OCI-M2 (cell line): ENCODE data around the gene ACVR1.

ENCODE experiments used
- DNase-seq: peaks from one replicate; lab custom pipeline; 2025; ENCODE audit not compliant: unreplicated experiment; lab: John Stamatoyannopoulos, UW

Gene ACVR1

GRCh38 chr2:157800838-157801495 lies 75.2 kb downstream of the ACVR1 start:
- no peak for DNase-seq

- no peak for DNase-seq
These were observed 83.0 kb downstream of the ACVR1 start for GRCh38 chr2:157793053-157793612.

- DNase-seq: no peak
These were observed 83.6 kb downstream of the ACVR1 start for GRCh38 chr2:157792335-157793052.

GRCh38 chr2:157790780-157791179 lies 85.3 kb downstream of the ACVR1 start:
- DNase-seq: no peak

- no peak for DNase-seq
These were observed 86.1 kb downstream of the ACVR1 start for GRCh38 chr2:157789933-157790511.

- DNase-seq: no peak
These were observed 86.9 kb downstream of the ACVR1 start for GRCh38 chr2:157789256-157789655.

GRCh38 chr2:157788201-157788600 lies 87.9 kb downstream of the ACVR1 start:
- no peak for DNase-seq

- no peak for DNase-seq
These were observed 88.7 kb downstream of the ACVR1 start for GRCh38 chr2:157787364-157787938.

GRCh38 chr2:157786663-157787363 lies 89.3 kb downstream of the ACVR1 start:
- peak; percentile 37 for DNase-seq

- DNase-seq: no peak
These were observed 90.1 kb downstream of the ACVR1 start for GRCh38 chr2:157785866-157786662.

- no peak for DNase-seq
These were observed 90.9 kb downstream of the ACVR1 start for GRCh38 chr2:157785200-157785599.

- no peak for DNase-seq
These were observed 91.3 kb downstream of the ACVR1 start for GRCh38 chr2:157784823-157785175.

- DNase-seq: no peak
These were observed 91.8 kb downstream of the ACVR1 start for GRCh38 chr2:157784169-157784822.

- no peak for DNase-seq
These were observed 92.9 kb downstream of the ACVR1 start for GRCh38 chr2:157783245-157783644.

- no peak for DNase-seq
These were observed 93.9 kb downstream of the ACVR1 start for GRCh38 chr2:157782057-157782845.

- DNase-seq: no peak
These were observed 95.9 kb downstream of the ACVR1 start for GRCh38 chr2:157780211-157780610.

GRCh38 chr2:157779794-157780193 lies 96.3 kb downstream of the ACVR1 start:
- no peak for DNase-seq

- DNase-seq: no peak
These were observed 98.7 kb downstream of the ACVR1 start for GRCh38 chr2:157777427-157777826.

GRCh38 chr2:157771234-157771633 lies 104.9 kb downstream of the ACVR1 start:
- no peak for DNase-seq
